H54 (cell line): ENCODE measurements around the gene AFG1L.
A peak's percentile ranks its signal among the peaks of the same experiment; 100 is the strongest.
"Not testable (repeated sequence)": the region's sequence is repeated elsewhere in the genome, so short reads cannot be mapped to it uniquely, and the experiment has no call there.

Experiments used
- DNase-seq: peaks from one replicate; pipeline ENCODE4 v3.0.0; 2011; ENCODE audit warnings: low spot score, mixed read lengths; ENCODE audit not compliant: insufficient read length
- FAIRE-seq: peaks from 3 replicates; lab custom pipeline; 2011; peaks lifted over from hg19 to GRCh38; lab: Jason Lieb, UNC
- POLR2A ChIP-seq: IDR thresholded peaks from 2 replicates; pipeline ENCODE4 v1.6.1; 2011; ENCODE audit warnings: low read depth, mild to moderate bottlenecking, low read length

The AFG1L gene

GRCh38 chr6:108558372-108559096 is 263.7 kb downstream of the AFG1L start:
- no peak for FAIRE-seq
- TF ChIP-seq POLR2A = peak; percentile 32; the same call in 1 of the 2 replicates
- peak; percentile 68 for DNase-seq

- DNase-seq (peak; percentile 46), FAIRE-seq (no peak)
- TF ChIP-seq POLR2A = peak; percentile 75
Observed at GRCh38 chr6:108559097-108559883, 264.4 kb downstream of the AFG1L start.

DNA sequence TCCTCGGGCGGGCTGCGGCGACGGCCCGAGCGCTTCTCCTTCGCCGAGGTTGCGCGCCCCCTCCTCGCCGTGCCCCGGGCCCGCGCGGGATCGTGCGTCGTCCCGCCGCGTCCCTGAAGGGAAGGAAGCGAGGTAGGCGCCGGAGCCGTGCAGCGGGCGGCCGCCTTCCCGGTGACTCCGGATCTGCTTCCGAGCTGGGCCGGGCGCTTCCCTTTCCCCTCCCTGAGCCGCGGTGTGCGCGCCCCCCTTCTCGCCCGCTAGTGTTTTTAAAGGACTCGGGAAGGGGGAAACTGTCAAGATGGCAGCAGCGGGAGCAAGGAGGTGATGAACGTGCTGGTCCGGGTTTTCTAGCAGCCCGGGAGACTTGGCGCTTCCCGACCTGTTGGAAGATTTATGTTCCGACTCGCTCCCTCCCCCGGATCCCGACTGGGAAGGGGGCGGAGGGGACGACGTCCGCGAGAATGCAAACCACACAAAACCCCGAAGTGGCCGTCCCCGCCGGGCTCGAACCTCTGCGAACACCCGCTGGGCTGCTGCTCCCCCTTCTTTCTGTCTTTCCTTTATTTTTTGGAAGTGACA is 265.1 kb downstream of the AFG1L start:
- FAIRE-seq = no peak

GRCh38 chr6:108560463-108561308 is 265.8 kb downstream of the AFG1L start, which contains the start of gene FOXO3:
TSS of gene FOXO3 (plus strand) at chr6:108560917. CDS start at chr6:108561209, 292 bp downstream.
- peak; percentile 66 for TF ChIP-seq POLR2A
- FAIRE-seq = no peak
- DNase-seq = peak; percentile 61

More for the DNA sequence above, 265.1 kb downstream of the AFG1L start:
- DNase-seq = no peak
- no peak for TF ChIP-seq POLR2A

- not testable (repeated sequence) for FAIRE-seq, DNase-seq
Observed at GRCh38 chr6:108561309-108561647, 266.4 kb downstream of the AFG1L start.

DNA sequence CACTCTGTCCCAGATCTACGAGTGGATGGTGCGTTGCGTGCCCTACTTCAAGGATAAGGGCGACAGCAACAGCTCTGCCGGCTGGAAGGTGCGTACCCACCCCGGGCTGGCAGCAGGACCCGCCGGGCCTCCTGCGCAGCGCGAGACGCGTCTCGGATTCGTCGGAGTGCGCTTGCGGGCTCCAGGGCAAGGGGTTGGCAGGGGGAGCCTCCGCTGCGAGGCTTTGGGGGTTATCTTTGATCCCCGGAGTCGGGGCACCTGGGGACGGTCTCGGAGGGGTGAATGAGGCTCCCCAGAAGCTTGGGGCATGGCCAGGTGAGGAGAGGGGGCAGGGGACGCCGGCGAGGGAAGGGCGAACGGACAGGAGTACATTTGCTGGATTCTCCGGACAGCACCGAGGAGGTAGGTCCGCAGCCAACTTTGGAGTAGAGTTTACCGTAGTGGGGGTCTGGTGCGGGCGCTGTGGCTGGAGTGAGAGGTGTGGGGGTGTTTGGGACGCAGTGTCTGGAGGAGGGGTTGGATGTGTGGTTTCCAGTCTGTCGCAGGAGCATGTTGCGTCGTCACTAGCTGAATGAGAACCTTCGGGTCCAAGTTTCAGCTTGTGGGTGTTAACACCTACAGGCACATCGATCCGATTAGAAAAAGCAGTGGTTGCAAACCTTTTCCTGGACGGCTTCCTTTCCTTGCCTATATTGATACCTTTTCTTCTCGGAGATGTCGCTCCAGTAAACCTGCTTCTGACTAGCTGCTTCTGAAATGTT is 267.1 kb downstream of the AFG1L start:
- no peak for TF ChIP-seq POLR2A
- DNase-seq = no peak
- no peak for FAIRE-seq

DNA sequence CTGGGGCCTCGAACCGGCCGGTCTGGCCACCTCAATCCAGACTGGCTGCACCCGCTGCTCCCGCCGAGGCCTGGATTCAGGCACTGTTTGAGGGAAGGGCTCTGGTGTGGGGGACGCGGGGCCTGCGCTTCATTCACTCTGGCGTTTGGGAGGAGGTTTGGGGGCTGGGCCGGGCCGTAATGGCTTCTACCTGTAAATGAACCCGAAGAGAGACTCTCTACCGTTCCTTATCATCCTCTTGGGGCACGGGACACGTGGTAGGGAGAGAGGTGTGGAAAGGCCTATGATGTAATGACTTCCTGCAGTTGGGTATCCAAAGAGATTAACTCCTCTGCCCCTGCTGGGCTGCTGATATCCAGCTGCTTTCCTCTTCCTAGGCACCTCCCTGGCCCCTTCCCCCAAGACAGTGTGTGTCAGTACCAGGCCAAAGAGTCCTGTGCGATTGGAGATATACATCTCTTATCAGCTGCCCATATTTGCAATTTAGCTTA is 267.7 kb downstream of the AFG1L start:
- no peak for TF ChIP-seq POLR2A
- FAIRE-seq = no peak
- peak; percentile 70 for DNase-seq

DNA sequence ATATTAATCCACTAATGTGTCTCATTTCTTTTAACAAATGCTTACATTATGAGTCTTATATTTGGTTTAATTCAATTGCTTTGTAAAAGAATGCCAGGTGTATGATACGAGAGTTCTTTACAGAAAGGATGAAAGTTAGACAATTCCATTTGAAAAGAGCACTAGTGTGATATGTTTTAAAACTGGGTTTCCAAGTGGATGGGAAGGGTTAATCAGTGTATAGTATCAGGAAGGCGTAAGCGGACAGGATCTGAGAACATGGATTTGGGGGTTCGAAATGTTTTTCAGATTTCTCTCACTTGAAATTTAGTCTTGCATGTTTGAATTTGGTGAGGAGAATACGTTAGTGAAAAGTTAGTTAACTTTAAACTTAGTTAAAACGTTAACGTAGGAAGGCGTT is 268.4 kb downstream of the AFG1L start:
- DNase-seq (no peak), FAIRE-seq (no peak)

GRCh38 chr6:108564178-108564577 is 269.3 kb downstream of the AFG1L start:
- DNase-seq (no peak), FAIRE-seq (no peak)
- TF ChIP-seq POLR2A = no peak

More for the DNA sequence above, 268.4 kb downstream of the AFG1L start:
- no peak for TF ChIP-seq POLR2A

GRCh38 chr6:108565091-108565766 is 270.4 kb downstream of the AFG1L start:
- FAIRE-seq = no peak
- no peak for DNase-seq
- TF ChIP-seq POLR2A = no peak

GRCh38 chr6:108565893-108566292 is 271.0 kb downstream of the AFG1L start:
- TF ChIP-seq POLR2A = no peak
- FAIRE-seq (no peak), DNase-seq (no peak)

- TF ChIP-seq POLR2A = no peak
- no peak for DNase-seq
- no peak for FAIRE-seq
Observed at GRCh38 chr6:108566406-108566805, 271.6 kb downstream of the AFG1L start.
